Femur (tissue), 1 donor: ENCODE measurements around the gene PREPL.
"Not testable (repeated sequence)": the region's sequence is repeated elsewhere in the genome, so short reads cannot be mapped to it uniquely, and the experiment has no call there.

ENCODE experiments used
- DNase-seq: peaks from one replicate; pipeline ENCODE4 v3.0.0-alpha.2; 2017

Gene PREPL

GRCh38 chr2:44361330-44362206 is at the start of gene PREPL, which contains the start of gene CAMKMT:
Gene PREPL, minus strand, starts transcription at chr2:44361494. Its CDS starts 15,152 bp downstream, at chr2:44346342.
Gene CAMKMT, plus strand, starts transcription at chr2:44361947.
- DNase-seq, result peak; percentile 99

- DNase-seq, result no peak
Observed at GRCh38 chr2:44398243-44398897, 37.1 kb upstream of the PREPL start.

- no peak for DNase-seq
Observed at GRCh38 chr2:44397447-44398175, 36.3 kb upstream of the PREPL start.

GRCh38 chr2:44392338-44392943 is 31.1 kb upstream of the PREPL start:
- peak; percentile 35 for DNase-seq

- no peak for DNase-seq
Observed at GRCh38 chr2:44389895-44390294, 28.6 kb upstream of the PREPL start.

- no peak for DNase-seq
Observed at GRCh38 chr2:44388877-44389276, 27.6 kb upstream of the PREPL start.

GRCh38 chr2:44385226-44385625 is 23.9 kb upstream of the PREPL start:
- not testable (repeated sequence) for DNase-seq

- no peak for DNase-seq
Observed at GRCh38 chr2:44377486-44377885, 16.2 kb upstream of the PREPL start.

- no peak for DNase-seq
Observed at GRCh38 chr2:44372246-44372645, 11.0 kb upstream of the PREPL start.

GRCh38 chr2:44371445-44371844 is 10.2 kb upstream of the PREPL start:
- no peak for DNase-seq

GRCh38 chr2:44369392-44369791 is 8.1 kb upstream of the PREPL start:
- DNase-seq, result no peak

- DNase-seq, result no peak
Observed at GRCh38 chr2:44367591-44367990, 6.3 kb upstream of the PREPL start.

- no peak for DNase-seq
Observed at GRCh38 chr2:44364604-44365003, 3.3 kb upstream of the PREPL start.

GRCh38 chr2:44362207-44363015 is 1.1 kb upstream of the PREPL start:
- peak; percentile 48 for DNase-seq

- peak; percentile 40 for DNase-seq
Observed at GRCh38 chr2:44360749-44361329, 455 bp downstream of the PREPL start.

GRCh38 chr2:44358503-44358902 is 2.8 kb downstream of the PREPL start:
- peak; percentile 47 for DNase-seq

- DNase-seq, result no peak
Observed at GRCh38 chr2:44354761-44355160, 6.5 kb downstream of the PREPL start.

GRCh38 chr2:44352510-44352909 is 8.8 kb downstream of the PREPL start:
- DNase-seq, result no peak

- no peak for DNase-seq
Observed at GRCh38 chr2:44351676-44352075, 9.6 kb downstream of the PREPL start.

GRCh38 chr2:44351088-44351487 is 10.2 kb downstream of the PREPL start:
- no peak for DNase-seq

- DNase-seq, result no peak
Observed at GRCh38 chr2:44349506-44349905, 11.8 kb downstream of the PREPL start.

- no peak for DNase-seq
Observed at GRCh38 chr2:44348400-44348799, 12.9 kb downstream of the PREPL start.
